Activated CD4-positive, alpha-beta memory T cell treated with anti-CD3 and anti-CD28 coated beads, Interleukin-2, amount 10 ng/mL, durations not matched to agents 7 days and 5 days (primary cell): Measurements from ENCODE around the gene EXOC6B. TPM values are rescaled to one million over a fixed set of nuclear protein-coding genes. Genes with fewer than 3 reads are reported as not detected.

Experiments used
- CTCF ChIA-PET: fragments of 350-600 bp; sonication (Branson Sonifier 250); formaldehyde crosslinking; loops from one replicate; lab custom pipeline; 2021; ENCODE audit warnings: antibody characterized with exemption, inconsistent platforms; lab: Charles Lee
- POLR2A ChIA-PET: fragments of 350-600 bp; sonication (Branson Sonifier 250); formaldehyde crosslinking; loops from one replicate; lab custom pipeline; 2021; ENCODE audit warnings: antibody characterized with exemption; lab: Charles Lee
- DNase-seq: peaks from one replicate; pipeline ENCODE4 v3.0.0-alpha.2; 2020
- H3K27ac Mint-ChIP-seq: one replicate; pipeline ENCODE4 v1.8.0; 2021; ENCODE audit warnings: mild to moderate bottlenecking, mixed read lengths
- H3K27me3 Mint-ChIP-seq: one replicate; pipeline ENCODE4 v1.8.0; 2021; ENCODE audit warnings: mixed read lengths
- H3K36me3 Mint-ChIP-seq: one replicate; pipeline ENCODE4 v1.8.0; 2021; ENCODE audit warnings: low read depth, mixed read lengths
- H3K4me1 Mint-ChIP-seq: one replicate; pipeline ENCODE4 v1.8.0; 2021; ENCODE audit warnings: mixed read lengths
- H3K4me3 Mint-ChIP-seq: one replicate; pipeline ENCODE4 v1.8.0; 2021; ENCODE audit warnings: mild to moderate bottlenecking, mixed read lengths
- H3K9me3 Mint-ChIP-seq: one replicate; pipeline ENCODE4 v1.8.0; 2021; ENCODE audit warnings: mixed read lengths
- total RNA-seq, 2 experiments: library from RNA; stranded (reverse); gene quantifications; one replicate each; pipeline ENCODE4 v1.2.3, GENCODE V29; 2021

Gene EXOC6B
- total RNA-seq, 2 experiments from 2014 or later, result 18.7 to 24.2 TPM

DNA sequence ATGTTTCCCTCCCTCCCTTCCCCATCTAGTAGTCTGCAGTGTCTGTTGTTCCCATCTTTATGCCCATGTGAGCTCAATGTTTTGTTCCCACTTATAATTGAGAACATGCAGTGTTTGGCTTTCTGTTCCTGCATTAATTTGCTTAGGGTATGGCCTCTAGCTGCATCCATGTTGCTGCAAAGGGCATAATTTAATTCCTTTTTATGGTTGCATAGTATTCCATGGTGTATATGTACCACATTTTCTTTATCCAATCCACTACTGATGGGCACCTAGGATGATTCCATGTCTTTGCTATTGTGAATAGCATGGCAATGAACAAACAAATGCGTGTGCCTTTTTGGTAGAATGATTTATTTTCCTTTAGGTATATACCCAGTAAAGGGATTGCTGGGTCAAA, 617.6 kb downstream of the EXOC6B start:
- Mint-ChIP-seq H3K4me1 (no peaks in the 10 kb centered on the region), H3K36me3 (no peaks in the 10 kb centered on the region), H3K4me3 (no peak overlapping the region), H3K27ac (no peak overlapping the region), H3K9me3 (no peaks in the 10 kb centered on the region), H3K27me3 (no peaks in the 10 kb centered on the region)
- no peak for DNase-seq
- ChIA-PET CTCF (no interaction called here), POLR2A (no interaction called here)

GRCh38 chr2:72207334-72207733, 618.5 kb downstream of the EXOC6B start:
- no peaks in the 10 kb centered on the region for H3K4me1 Mint-ChIP-seq
- ChIA-PET POLR2A (no interaction called here), CTCF (no interaction called here)
- no peaks in the 10 kb centered on the region for H3K9me3 Mint-ChIP-seq
- no peaks in the 10 kb centered on the region for H3K27me3 Mint-ChIP-seq
- H3K36me3 Mint-ChIP-seq, result no peaks in the 10 kb centered on the region
- DNase-seq, result no peak
- H3K4me3 Mint-ChIP-seq, result no peak overlapping the region
- no peak overlapping the region for H3K27ac Mint-ChIP-seq

DNA sequence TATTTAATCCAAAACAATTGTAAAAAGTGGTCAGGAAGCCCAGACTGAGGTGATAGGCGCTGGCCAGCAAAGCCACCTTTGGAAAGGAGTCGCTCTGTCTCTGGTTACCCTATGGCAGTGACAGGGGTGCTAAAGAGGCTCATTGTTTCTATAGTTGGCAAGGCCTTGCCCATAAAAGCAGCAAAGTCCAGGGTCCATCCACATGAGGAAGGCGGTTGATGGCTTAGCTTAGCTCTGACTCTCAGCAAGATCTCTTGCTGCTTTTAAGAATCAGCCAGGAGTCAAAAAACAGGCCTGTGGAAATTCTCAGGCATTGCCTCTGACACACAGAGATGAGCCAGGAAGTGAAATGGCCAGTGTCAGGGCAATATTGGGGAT, 620.3 kb downstream of the EXOC6B start:
- DNase-seq, result no peak
- ChIA-PET CTCF (no interaction called here), POLR2A (no interaction called here)
- no peaks in the 10 kb centered on the region for H3K9me3 Mint-ChIP-seq
- no peaks in the 10 kb centered on the region for H3K27me3 Mint-ChIP-seq
- H3K4me1 Mint-ChIP-seq, result no peaks in the 10 kb centered on the region
- H3K36me3 Mint-ChIP-seq, result no peaks in the 10 kb centered on the region
- H3K4me3 Mint-ChIP-seq, result no peak overlapping the region
- no peak overlapping the region for H3K27ac Mint-ChIP-seq

DNA sequence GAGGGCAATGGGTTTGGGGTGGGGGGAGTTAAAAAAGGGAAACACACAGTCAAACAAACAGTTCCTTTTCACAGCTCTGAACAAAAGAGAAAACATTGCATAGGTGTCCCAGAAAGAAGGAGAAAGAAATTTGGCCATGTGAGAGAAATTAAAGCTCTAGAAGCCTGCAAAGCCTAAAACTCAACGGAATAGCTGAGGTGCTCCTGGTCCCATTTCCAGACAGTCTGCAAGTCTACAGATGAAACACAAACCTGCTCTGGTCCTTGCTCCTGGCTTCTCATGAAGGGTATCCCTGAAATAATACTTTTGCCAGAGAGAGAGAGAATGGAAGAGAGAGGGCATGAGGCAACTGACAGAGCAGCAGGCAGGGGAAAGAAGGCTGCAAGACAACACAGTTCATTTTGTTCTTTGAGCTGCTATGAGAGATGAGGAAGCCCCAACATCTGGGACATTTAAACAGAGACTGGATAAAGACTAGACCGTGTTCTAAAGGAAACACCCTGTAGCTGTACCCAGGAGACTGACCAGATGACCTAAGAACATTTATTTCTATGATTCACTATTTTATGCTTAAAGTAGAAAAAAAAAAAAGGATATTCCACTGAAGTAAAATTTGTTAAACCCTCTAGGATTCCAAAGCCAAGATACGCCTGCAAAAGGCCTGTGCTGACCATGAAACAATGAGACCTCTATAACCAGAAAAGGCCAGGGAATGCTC, 620.9 kb downstream of the EXOC6B start:
- no peak overlapping the region for H3K4me3 Mint-ChIP-seq
- POLR2A ChIA-PET, result no interaction called here
- no peak for DNase-seq
- CTCF ChIA-PET, result no interaction called here
- H3K4me1 Mint-ChIP-seq, result no peaks in the 10 kb centered on the region
- H3K9me3 Mint-ChIP-seq, result no peaks in the 10 kb centered on the region
- H3K27me3 Mint-ChIP-seq, result no peaks in the 10 kb centered on the region
- no peak overlapping the region for H3K27ac Mint-ChIP-seq
- no peaks in the 10 kb centered on the region for H3K36me3 Mint-ChIP-seq

- CTCF ChIA-PET, result no interaction called here
- H3K4me1 Mint-ChIP-seq, result no peaks in the 10 kb centered on the region
- POLR2A ChIA-PET, result no interaction called here
Measured at GRCh38 chr2:72204156-72204785, 621.6 kb downstream of the EXOC6B start.

GRCh38 chr2:72198532-72199241, 627.1 kb downstream of the EXOC6B start:
- ChIA-PET POLR2A (no interaction called here), CTCF (no interaction called here)
- no peak overlapping the region for H3K4me3 Mint-ChIP-seq
- H3K9me3 Mint-ChIP-seq, result no peaks in the 10 kb centered on the region
- no peak for DNase-seq
- H3K27me3 Mint-ChIP-seq, result no peaks in the 10 kb centered on the region
- H3K4me1 Mint-ChIP-seq, result no peaks in the 10 kb centered on the region
- no peaks in the 10 kb centered on the region for H3K36me3 Mint-ChIP-seq
- no peak overlapping the region for H3K27ac Mint-ChIP-seq

More at GRCh38 chr2:72204156-72204785, 621.6 kb downstream of the EXOC6B start:
- H3K36me3 Mint-ChIP-seq, result no peaks in the 10 kb centered on the region
- H3K9me3 Mint-ChIP-seq, result no peaks in the 10 kb centered on the region
- no peak overlapping the region for H3K4me3 Mint-ChIP-seq
- no peaks in the 10 kb centered on the region for H3K27me3 Mint-ChIP-seq
- H3K27ac Mint-ChIP-seq, result no peak overlapping the region
- DNase-seq, result no peak

DNA sequence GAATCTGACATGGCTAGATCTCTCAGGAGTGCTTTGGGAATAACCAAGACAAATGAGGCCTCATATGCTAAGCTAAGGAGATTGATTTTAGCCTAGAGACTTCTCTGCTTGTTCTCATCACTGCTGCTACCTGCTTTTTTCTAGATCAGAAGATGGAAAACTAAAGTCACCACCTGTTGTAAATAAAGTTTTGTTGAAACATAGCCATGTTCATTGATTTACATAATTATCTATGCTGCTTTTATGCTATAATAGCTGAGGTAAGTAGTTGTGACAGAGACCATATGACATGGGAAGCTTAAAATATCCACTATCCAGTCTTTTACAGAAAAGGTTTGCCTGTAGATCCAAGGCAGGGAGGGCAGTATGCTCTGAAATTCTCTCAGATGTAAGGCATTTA, 632.1 kb downstream of the EXOC6B start:
- Mint-ChIP-seq H3K36me3 (no peaks in the 10 kb centered on the region), H3K4me3 (no peak overlapping the region), H3K9me3 (no peaks in the 10 kb centered on the region), H3K27me3 (no peaks in the 10 kb centered on the region), H3K27ac (no peak overlapping the region), H3K4me1 (no peaks in the 10 kb centered on the region)
- POLR2A ChIA-PET, result no interaction called here
- no peak for DNase-seq
- CTCF ChIA-PET, result no interaction called here

- CTCF ChIA-PET, result no interaction called here
- DNase-seq, result no peak
- Mint-ChIP-seq H3K4me1 (no peaks in the 10 kb centered on the region), H3K27me3 (no peaks in the 10 kb centered on the region), H3K4me3 (no peak overlapping the region), H3K27ac (no peak overlapping the region), H3K9me3 (no peaks in the 10 kb centered on the region), H3K36me3 (no peaks in the 10 kb centered on the region)
- POLR2A ChIA-PET, result no interaction called here
Measured at GRCh38 chr2:72191441-72191840, 634.4 kb downstream of the EXOC6B start.

DNA sequence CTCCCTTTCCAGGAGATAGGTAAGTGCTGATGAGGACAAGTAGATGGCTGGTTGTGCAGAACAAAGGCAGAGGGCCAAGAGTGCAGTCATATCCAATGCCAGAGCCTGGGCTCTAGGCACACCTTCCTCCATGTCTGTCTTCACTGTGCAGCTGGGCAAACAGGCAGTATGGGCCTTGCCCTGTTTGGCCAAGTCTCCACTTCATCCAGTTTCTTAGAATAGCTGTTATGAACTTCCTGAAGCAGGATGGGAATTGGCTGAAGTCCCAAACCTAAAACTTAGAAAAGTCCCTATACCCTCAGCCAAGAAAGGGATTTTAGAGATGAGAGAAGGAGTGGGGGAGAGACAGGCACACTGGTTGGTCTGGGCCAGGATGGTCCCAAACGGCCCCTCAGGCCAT, 640.6 kb downstream of the EXOC6B start:
- Mint-ChIP-seq H3K9me3 (no peaks in the 10 kb centered on the region), H3K4me3 (no peak overlapping the region), H3K4me1 (no peaks in the 10 kb centered on the region), H3K27ac (no peak overlapping the region), H3K27me3 (no peaks in the 10 kb centered on the region), H3K36me3 (no peaks in the 10 kb centered on the region)
- ChIA-PET POLR2A (no interaction called here), CTCF (no interaction called here)
- no peak for DNase-seq

- no peak for DNase-seq
- Mint-ChIP-seq H3K27me3 (no peaks in the 10 kb centered on the region), H3K36me3 (peaks cover 5% of the 10 kb centered on the region), H3K9me3 (no peaks in the 10 kb centered on the region), H3K4me1 (no peaks in the 10 kb centered on the region), H3K27ac (no peak overlapping the region), H3K4me3 (no peak overlapping the region)
- ChIA-PET CTCF (no interaction called here), POLR2A (no interaction called here)
Measured at GRCh38 chr2:72183466-72183865, 642.4 kb downstream of the EXOC6B start.

- no peaks in the 10 kb centered on the region for H3K9me3 Mint-ChIP-seq
- no peak for DNase-seq
- peaks cover 5% of the 10 kb centered on the region for H3K36me3 Mint-ChIP-seq
- H3K4me1 Mint-ChIP-seq, result no peaks in the 10 kb centered on the region
- POLR2A ChIA-PET, result no interaction called here
- H3K27ac Mint-ChIP-seq, result no peak overlapping the region
- CTCF ChIA-PET, result no interaction called here
- no peaks in the 10 kb centered on the region for H3K27me3 Mint-ChIP-seq
- H3K4me3 Mint-ChIP-seq, result no peak overlapping the region
Measured at GRCh38 chr2:72183016-72183415, 642.8 kb downstream of the EXOC6B start.

GRCh38 chr2:72182547-72182946, 643.3 kb downstream of the EXOC6B start:
- H3K27ac Mint-ChIP-seq, result no peak overlapping the region
- no peaks in the 10 kb centered on the region for H3K4me1 Mint-ChIP-seq
- H3K4me3 Mint-ChIP-seq, result no peak overlapping the region
- H3K9me3 Mint-ChIP-seq, result no peaks in the 10 kb centered on the region
- CTCF ChIA-PET, result no interaction called here
- no peaks in the 10 kb centered on the region for H3K27me3 Mint-ChIP-seq
- H3K36me3 Mint-ChIP-seq, result peaks cover 5% of the 10 kb centered on the region
- DNase-seq, result no peak
- POLR2A ChIA-PET, result no interaction called here

GRCh38 chr2:72181616-72182015, 644.2 kb downstream of the EXOC6B start:
- Mint-ChIP-seq H3K9me3 (no peaks in the 10 kb centered on the region), H3K36me3 (peaks cover 5% of the 10 kb centered on the region), H3K27ac (no peak overlapping the region), H3K27me3 (no peaks in the 10 kb centered on the region), H3K4me1 (no peaks in the 10 kb centered on the region), H3K4me3 (no peak overlapping the region)
- ChIA-PET POLR2A (no interaction called here), CTCF (no interaction called here)
- no peak for DNase-seq
